ENCODE results near the gene KNOP1.

- TF ChIP-seq POLR2AphosphoS5 (IDR thresholded peaks at IDR 0.05; ENCODE audit: low read depth, low read length) (no peak), SPI1 (IDR thresholded peaks at IDR 0.05; ENCODE audit: low read depth, low read length) (no peak), POU2F2 (IDR thresholded peaks at IDR 0.05; ENCODE audit: low read depth, low read length) (no peak), POLR2A (IDR thresholded peaks at IDR 0.05; ENCODE audit: low read depth, low read length) (no peak), TAF1 (IDR thresholded peaks at IDR 0.05; ENCODE audit: low read depth, low read length) (no peak), PAX5 (IDR thresholded peaks at IDR 0.05; ENCODE audit: insufficient read depth, low read length, severe bottlenecking) (no peak)
Measured at GRCh38 chr16:19659554-19659953, 58.5 kb downstream of the KNOP1 start.

Data from GM12891 (cell line).